Sigmoid colon (tissue), 4 donors: Measurements from ENCODE around the gene LTN1.

Experiments used
- POLR2A ChIP-seq, 2 donors: fragments of 450-650 bp; IDR thresholded peaks; one replicate each; pipeline ENCODE4 v1.6.1; 2016; ENCODE audit warnings: antibody characterized with exemption in 2 of 2, mild to moderate bottlenecking in 2 of 2, moderate library complexity in 2 of 2
- POLR2AphosphoS5 ChIP-seq, 4 donors: sonication (generic); formaldehyde crosslinking; IDR thresholded peaks; one replicate each; pipeline ENCODE4 v1.6.1; 2017; ENCODE audit warnings: antibody characterized with exemption in 4 of 4

GRCh38 chr21:28979092-28979491 lies 13.6 kb downstream of the LTN1 start:
- no peak for TF ChIP-seq POLR2A (IDR thresholded peaks at IDR 0.05)
- no peak for TF ChIP-seq POLR2AphosphoS5 (IDR thresholded peaks at IDR 0.05)
